ENCODE measurements around the gene OR6S1. TPM values are rescaled to one million over a fixed set of nuclear protein-coding genes. Genes with fewer than 3 reads are reported as not detected.

Gene OR6S1
- total RNA-seq, 2 experiments from 2014 or later: not detected

DNA sequence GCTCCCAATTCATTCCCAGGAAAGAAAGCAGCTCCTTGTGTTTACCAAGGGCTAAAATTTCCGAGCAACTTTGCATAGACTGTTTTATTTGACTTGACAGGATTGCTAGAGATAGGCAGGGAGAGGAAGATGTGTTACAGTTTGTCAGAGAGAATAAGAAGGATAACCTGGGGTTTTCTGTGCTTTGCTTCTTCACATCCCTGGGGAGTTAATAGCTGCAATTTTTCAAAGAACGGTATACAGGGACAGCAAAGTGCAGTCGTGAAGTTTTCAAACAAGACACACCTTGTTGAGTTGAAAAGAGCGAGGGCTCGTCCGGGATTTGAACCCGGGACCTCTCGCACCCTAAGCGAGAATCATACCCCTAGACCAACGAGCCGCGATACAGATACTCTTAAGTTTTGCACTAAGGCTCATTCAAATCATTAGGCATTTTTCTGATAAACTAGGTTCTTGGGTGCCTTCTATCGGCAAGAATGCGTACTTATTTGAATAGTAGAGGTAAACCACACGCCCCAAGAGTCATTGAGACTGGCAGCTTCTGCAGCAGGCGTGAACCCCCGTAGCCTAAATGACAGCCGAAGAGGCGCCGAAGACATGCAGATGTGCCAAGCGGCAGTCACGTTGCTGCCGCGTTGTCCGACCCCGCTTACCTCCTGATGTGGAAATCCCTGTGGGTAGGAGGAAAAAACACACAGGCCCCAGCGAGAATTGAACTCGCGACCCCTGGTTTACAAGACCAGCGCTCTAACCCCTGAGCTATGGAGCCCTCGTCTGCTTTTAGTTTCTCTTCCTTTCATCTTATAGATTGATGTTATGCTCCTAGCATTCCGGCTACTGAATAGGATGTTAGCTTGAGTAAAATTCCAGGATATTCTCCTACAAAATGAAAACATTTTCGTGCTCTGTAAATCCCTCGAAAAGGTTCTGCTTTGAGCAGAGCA is 28.1 kb downstream of the OR6S1 start:
- DNase-seq: peak; percentile 92
- Mint-ChIP-seq H3K27ac (no peak overlapping the region), H3K4me1 (ENCODE audit: low read depth) (peaks cover 10% of the 10 kb centered on the region), H3K4me3 (no peak overlapping the region), H3K9me3 (no peaks in the 10 kb centered on the region), H3K36me3 (ENCODE audit: low read depth) (no peaks in the 10 kb centered on the region), H3K27me3 (ENCODE audit: low read depth) (no peaks in the 10 kb centered on the region)
- CTCF ChIA-PET: interaction anchor here (0.5 to 2.7 kb wide), 25 partner anchors 10 to 286 kb away, joined by 3 to 23 read pairs (median 4); partner anchors contain the start of genes ANG, CCNB1IP1 and RNASE4
- intact Hi-C loops (cut with micrococcal nuclease): loop anchor here (1.0 to 5.0 kb wide), 16 partner anchors 12 to 358 kb away; partner anchors contain the start of genes APEX1, CCNB1IP1, PARP2 and PIP4P1

DNA sequence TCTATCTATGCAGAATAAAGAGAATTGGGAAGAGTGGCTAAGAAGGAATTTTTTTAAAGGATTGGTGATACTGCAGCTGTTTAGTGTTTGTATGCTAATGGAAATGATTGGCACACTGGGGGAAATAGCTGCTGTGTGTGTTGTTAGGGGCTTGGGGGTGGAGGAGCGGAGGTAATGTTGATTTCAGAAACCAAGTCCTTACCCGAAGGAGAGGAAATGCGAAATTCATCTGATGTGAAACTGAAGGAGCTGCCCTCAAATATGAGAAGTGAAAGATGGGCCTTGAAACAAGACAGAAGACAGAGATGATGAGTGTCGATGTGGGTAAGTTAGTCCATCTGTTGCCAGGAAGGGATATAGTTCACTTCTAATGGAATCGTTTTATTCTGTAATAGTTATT is 29.1 kb downstream of the OR6S1 start:
- Mint-ChIP-seq H3K4me1 (ENCODE audit: low read depth) (peaks cover 4% of the 10 kb centered on the region), H3K36me3 (ENCODE audit: low read depth) (no peaks in the 10 kb centered on the region), H3K9me3 (no peaks in the 10 kb centered on the region), H3K27ac (no peak overlapping the region), H3K27me3 (ENCODE audit: low read depth) (no peaks in the 10 kb centered on the region), H3K4me3 (no peak overlapping the region)
- intact Hi-C loops (cut with micrococcal nuclease): loop anchor here (5.0 kb wide), 2 partner anchors 170 to 260 kb away; partner anchors contain the start of gene RNASE6
- no peak for DNase-seq
- CTCF ChIA-PET: interaction anchor here (1.0 to 2.7 kb wide), 15 partner anchors 11 to 285 kb away, joined by 3 to 23 read pairs (median 4); partner anchors contain the start of genes ANG, CCNB1IP1 and RNASE4

DNA sequence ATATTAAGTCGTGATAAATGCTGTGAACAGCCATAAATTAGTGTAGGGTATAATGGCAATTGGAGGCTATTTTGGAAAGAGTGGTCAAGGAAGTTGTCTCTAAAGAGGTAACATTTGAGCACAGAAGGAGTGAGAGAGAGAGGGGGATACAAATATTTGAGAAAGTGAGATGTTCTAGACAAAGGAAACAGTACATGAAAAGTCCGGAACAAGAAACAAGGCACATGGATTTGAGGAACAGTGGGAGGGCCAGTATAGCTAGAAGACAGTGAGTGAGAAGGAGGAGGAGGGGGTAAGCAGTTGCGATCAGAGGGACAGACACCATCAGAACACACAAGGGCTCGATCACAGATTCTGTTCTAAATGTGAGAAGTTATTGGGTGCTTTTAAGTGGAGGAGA is 30.2 kb downstream of the OR6S1 start:
- H3K4me3 Mint-ChIP-seq: no peak overlapping the region
- intact Hi-C loops (cut with micrococcal nuclease): loop anchor here (5.0 kb wide), 2 partner anchors 171 to 261 kb away; partner anchors contain the start of gene RNASE6
- no peaks in the 10 kb centered on the region for H3K36me3 Mint-ChIP-seq (ENCODE audit: low read depth)
- H3K27me3 Mint-ChIP-seq (ENCODE audit: low read depth): no peaks in the 10 kb centered on the region
- H3K9me3 Mint-ChIP-seq: no peaks in the 10 kb centered on the region
- CTCF ChIA-PET: interaction anchor here (0.6 to 5.7 kb wide), 10 partner anchors 11 to 285 kb away, joined by 3 to 48 read pairs (median 12); partner anchors contain the start of genes PARP2 and RNASE4
- H3K4me1 Mint-ChIP-seq (ENCODE audit: low read depth): peaks cover 4% of the 10 kb centered on the region
- no peak for DNase-seq
- H3K27ac Mint-ChIP-seq: no peak overlapping the region

DNA sequence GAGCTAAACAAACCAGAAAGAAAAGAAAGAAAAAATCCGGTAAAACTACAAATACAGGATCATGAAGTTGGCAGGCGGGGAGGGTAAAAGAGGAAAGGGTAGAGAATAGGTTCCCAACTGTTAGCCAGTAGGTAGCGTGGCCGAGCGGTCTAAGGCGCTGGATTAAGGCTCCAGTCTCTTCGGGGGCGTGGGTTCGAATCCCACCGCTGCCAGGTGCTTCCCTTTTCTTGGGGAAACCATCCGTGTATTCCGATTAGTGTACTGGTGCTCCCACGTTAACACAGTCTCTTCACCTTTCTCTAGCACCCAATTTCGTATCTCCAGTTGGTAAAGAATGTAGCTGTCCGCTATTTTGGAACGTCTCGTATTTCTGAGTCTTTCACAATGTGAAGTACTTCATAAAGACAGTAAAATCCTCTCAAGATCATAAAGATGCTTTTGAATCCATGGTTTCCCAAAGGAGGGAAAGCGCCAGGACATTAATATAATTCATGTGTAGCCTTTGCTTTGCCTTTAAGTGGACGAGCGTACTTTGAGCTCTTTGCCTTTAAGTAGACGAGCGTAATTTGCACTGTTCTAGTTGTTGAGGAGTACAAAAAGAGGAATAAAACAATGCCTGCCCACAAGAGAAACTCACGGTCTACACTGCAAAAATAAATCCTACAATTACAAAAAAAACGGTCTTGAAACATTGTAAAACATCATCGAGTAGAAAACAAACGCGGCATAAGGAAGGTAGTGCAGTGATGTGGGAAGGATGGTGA is 31.3 kb downstream of the OR6S1 start:
- no peaks in the 10 kb centered on the region for H3K27me3 Mint-ChIP-seq (ENCODE audit: low read depth)
- DNase-seq: peak; percentile 88
- intact Hi-C loops (cut with micrococcal nuclease): loop anchor here (5.0 kb wide), 2 partner anchors 172 to 262 kb away; partner anchors contain the start of gene RNASE6
- no peak overlapping the region for H3K27ac Mint-ChIP-seq
- peaks cover 4% of the 10 kb centered on the region for H3K4me1 Mint-ChIP-seq (ENCODE audit: low read depth)
- CTCF ChIA-PET: interaction anchor here (0.6 to 5.7 kb wide), 22 partner anchors 9 to 681 kb away, joined by 3 to 48 read pairs (median 6); partner anchors contain the start of genes PARP2 and RNASE4
- H3K4me3 Mint-ChIP-seq: no peak overlapping the region
- H3K36me3 Mint-ChIP-seq (ENCODE audit: low read depth): no peaks in the 10 kb centered on the region
- H3K9me3 Mint-ChIP-seq: no peaks in the 10 kb centered on the region

GRCh38 chr14:20609215-20610001 is 32.1 kb downstream of the OR6S1 start:
- no peak overlapping the region for H3K27ac Mint-ChIP-seq
- H3K4me1 Mint-ChIP-seq (ENCODE audit: low read depth): peaks cover under 1% of the 10 kb centered on the region
- H3K27me3 Mint-ChIP-seq (ENCODE audit: low read depth): no peaks in the 10 kb centered on the region
- H3K9me3 Mint-ChIP-seq: no peaks in the 10 kb centered on the region
- intact Hi-C loops (cut with micrococcal nuclease): loop anchor here (1.0 to 5.0 kb wide), 10 partner anchors 54 to 304 kb away; partner anchors contain the start of genes APEX1, RNASE6, TEP1 and TTC5
- CTCF ChIA-PET: interaction anchor here (0.6 to 5.7 kb wide), 23 partner anchors 9 to 682 kb away, joined by 3 to 48 read pairs (median 5); partner anchors contain the start of genes PARP2 and RNASE4
- no peaks in the 10 kb centered on the region for H3K36me3 Mint-ChIP-seq (ENCODE audit: low read depth)
- H3K4me3 Mint-ChIP-seq: no peak overlapping the region
- peak; percentile 71 for DNase-seq

GRCh38 chr14:20608383-20609110 is 32.9 kb downstream of the OR6S1 start:
- intact Hi-C loops (cut with micrococcal nuclease): loop anchor here (1.0 kb wide), 8 partner anchors 55 to 303 kb away; partner anchors contain the start of genes APEX1, TEP1 and TTC5
- CTCF ChIA-PET: interaction anchor here (0.7 to 5.7 kb wide), 18 partner anchors 8 to 362 kb away, joined by 3 to 48 read pairs (median 8); partner anchors contain the start of genes PARP2, PIP4P1, RNASE4 and TEP1
- Mint-ChIP-seq H3K27me3 (ENCODE audit: low read depth) (no peaks in the 10 kb centered on the region), H3K4me1 (ENCODE audit: low read depth) (no peaks in the 10 kb centered on the region), H3K9me3 (no peaks in the 10 kb centered on the region), H3K27ac (peak overlapping the region; percentile 13), H3K36me3 (ENCODE audit: low read depth) (no peaks in the 10 kb centered on the region), H3K4me3 (no peak overlapping the region)
- DNase-seq: no peak

- intact Hi-C loops (cut with micrococcal nuclease): no loop called here
- DNase-seq: peak; percentile 19
- H3K27ac Mint-ChIP-seq: no peak overlapping the region
- CTCF ChIA-PET: interaction anchor here (0.9 to 5.7 kb wide), 12 partner anchors 7 to 281 kb away, joined by 3 to 48 read pairs (median 10); partner anchors contain the start of genes PARP2, PIP4P1 and TEP1
- H3K27me3 Mint-ChIP-seq (ENCODE audit: low read depth): no peaks in the 10 kb centered on the region
- no peaks in the 10 kb centered on the region for H3K4me1 Mint-ChIP-seq (ENCODE audit: low read depth)
- no peak overlapping the region for H3K4me3 Mint-ChIP-seq
- no peaks in the 10 kb centered on the region for H3K36me3 Mint-ChIP-seq (ENCODE audit: low read depth)
- H3K9me3 Mint-ChIP-seq: no peaks in the 10 kb centered on the region
Observed at GRCh38 chr14:20607617-20608016, 33.9 kb downstream of the OR6S1 start.

DNA sequence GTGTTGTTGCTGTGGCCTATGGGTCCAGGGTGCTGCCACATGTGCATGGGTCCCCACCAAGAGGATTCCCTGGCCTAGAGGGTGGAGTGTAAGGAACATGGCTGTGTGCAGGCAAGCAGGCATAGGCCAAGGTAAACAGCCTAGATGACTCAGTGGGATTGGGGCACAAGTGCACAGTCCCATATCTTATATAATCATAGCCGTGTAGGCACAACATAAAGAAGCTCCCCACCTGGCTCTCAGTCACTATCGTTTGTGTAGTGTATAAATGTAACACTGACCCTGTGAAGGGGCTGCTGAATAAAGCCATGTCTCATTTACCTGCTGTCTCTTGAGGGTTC is 34.6 kb downstream of the OR6S1 start:
- no peaks in the 10 kb centered on the region for H3K36me3 Mint-ChIP-seq (ENCODE audit: low read depth)
- CTCF ChIA-PET: interaction anchor here (0.8 to 5.7 kb wide), 8 partner anchors 76 to 280 kb away, joined by 3 to 48 read pairs (median 10); partner anchors contain the start of gene PARP2
- H3K27me3 Mint-ChIP-seq (ENCODE audit: low read depth): no peaks in the 10 kb centered on the region
- intact Hi-C loops (cut with micrococcal nuclease): no loop called here
- DNase-seq: no peak
- H3K4me1 Mint-ChIP-seq (ENCODE audit: low read depth): no peaks in the 10 kb centered on the region
- no peak overlapping the region for H3K4me3 Mint-ChIP-seq
- no peaks in the 10 kb centered on the region for H3K9me3 Mint-ChIP-seq
- no peak overlapping the region for H3K27ac Mint-ChIP-seq

DNA sequence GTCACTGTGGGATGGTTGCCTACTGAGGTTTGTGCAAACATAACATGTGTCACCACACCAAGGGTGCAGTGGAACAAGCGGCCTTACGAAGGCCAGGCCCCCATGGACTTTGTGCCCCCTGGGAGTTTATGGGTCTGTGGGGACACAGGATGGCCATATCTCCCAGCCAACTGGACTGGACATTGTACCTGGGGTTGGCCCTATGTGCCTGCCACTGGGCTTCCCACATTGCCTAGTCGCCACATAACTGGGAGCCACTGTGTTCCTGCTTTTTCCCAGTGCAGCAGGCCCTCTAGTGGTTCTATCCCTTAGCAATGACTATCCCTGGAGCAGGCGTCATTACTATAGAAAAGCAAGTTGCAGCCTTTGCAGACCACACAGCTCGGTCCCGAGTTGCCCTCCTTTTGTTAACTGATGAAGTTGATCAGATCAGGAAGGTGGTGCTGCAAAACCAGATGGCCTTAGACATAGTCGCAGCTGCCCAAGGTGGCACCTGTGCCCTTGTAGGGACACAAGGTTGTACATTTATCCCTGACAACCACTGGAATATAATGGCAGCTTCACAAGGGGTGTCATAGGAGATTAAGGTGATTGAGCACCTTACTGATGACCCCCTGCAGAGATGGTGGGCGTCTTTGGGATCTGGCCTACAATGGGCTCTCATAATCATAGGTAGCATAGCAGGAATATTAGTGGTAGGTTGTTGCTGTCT is 35.1 kb downstream of the OR6S1 start:
- H3K36me3 Mint-ChIP-seq (ENCODE audit: low read depth): no peaks in the 10 kb centered on the region
- no peak overlapping the region for H3K4me3 Mint-ChIP-seq
- H3K9me3 Mint-ChIP-seq: no peaks in the 10 kb centered on the region
- CTCF ChIA-PET: interaction anchor here (0.8 to 5.7 kb wide), 6 partner anchors 75 to 280 kb away, joined by 3 to 48 read pairs (median 18); partner anchors contain the start of gene PARP2
- intact Hi-C loops (cut with micrococcal nuclease): no loop called here
- no peak overlapping the region for H3K27ac Mint-ChIP-seq
- H3K27me3 Mint-ChIP-seq (ENCODE audit: low read depth): no peaks in the 10 kb centered on the region
- H3K4me1 Mint-ChIP-seq (ENCODE audit: low read depth): no peaks in the 10 kb centered on the region
- DNase-seq: peak; percentile 24
